Activated T-cell treated with anti-CD3 and anti-CD28 coated beads, Interleukin-2, amount 50 U/mL, for 24 hours (primary cell): ENCODE measurements around the gene DRC7.
"Not testable (repeated sequence)": the region's sequence is repeated elsewhere in the genome, so short reads cannot be mapped to it uniquely, and the experiment has no call there.

ENCODE experiments used
- DNase-seq: peaks from one replicate; pipeline ENCODE4 v3.0.0-alpha.2; 2020
- H3K27ac Mint-ChIP-seq: 2 replicates; pipeline ENCODE4 v1.8.0; 2020; ENCODE audit warnings: mild to moderate bottlenecking, mixed read lengths
- H3K27me3 Mint-ChIP-seq: 2 replicates; pipeline ENCODE4 v1.8.0; 2020; ENCODE audit warnings: mixed read lengths
- H3K36me3 Mint-ChIP-seq: 2 replicates; pipeline ENCODE4 v1.8.0; 2020; ENCODE audit warnings: low read depth, mixed read lengths
- H3K4me1 Mint-ChIP-seq: 2 replicates; pipeline ENCODE4 v1.8.0; 2020; ENCODE audit warnings: low read depth, mixed read lengths
- H3K4me3 Mint-ChIP-seq: 2 replicates; pipeline ENCODE4 v1.8.0; 2020; ENCODE audit warnings: mild to moderate bottlenecking, moderate library complexity, mixed read lengths
- H3K9me3 Mint-ChIP-seq: 2 replicates; pipeline ENCODE4 v1.8.0; 2020; ENCODE audit warnings: mixed read lengths

The DRC7 gene

DNA sequence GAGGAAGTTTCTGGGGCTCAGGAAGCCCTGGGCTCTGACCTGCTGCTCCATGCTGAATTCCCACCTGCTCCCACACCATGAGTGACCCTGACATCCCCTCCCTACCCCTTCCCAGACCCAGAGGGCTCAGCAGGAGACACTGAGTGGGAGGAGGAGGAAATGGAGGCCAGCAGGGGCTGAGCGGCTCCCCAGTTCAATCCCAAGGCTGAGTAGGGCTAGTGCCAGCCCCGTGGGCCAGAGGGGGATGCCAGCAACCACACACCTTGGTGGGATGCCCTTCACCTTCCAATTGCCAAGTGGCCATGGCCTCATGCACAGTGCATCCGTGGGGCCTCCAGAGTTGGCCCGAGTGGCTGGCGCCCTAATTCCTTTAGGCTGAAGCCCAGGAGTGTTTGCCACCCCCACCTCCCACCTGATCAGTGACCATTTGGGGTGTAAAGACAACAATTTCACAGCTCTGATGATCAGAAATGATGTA is 27.5 kb upstream of the DRC7 start:
- no peaks in the 10 kb centered on the region for H3K9me3 Mint-ChIP-seq
- H3K4me3 Mint-ChIP-seq = no peak overlapping the region
- DNase-seq = no peak
- H3K27ac Mint-ChIP-seq = no peak overlapping the region
- H3K36me3 Mint-ChIP-seq = no peaks in the 10 kb centered on the region
- H3K4me1 Mint-ChIP-seq = no peaks in the 10 kb centered on the region
- H3K27me3 Mint-ChIP-seq = no peaks in the 10 kb centered on the region

DNA sequence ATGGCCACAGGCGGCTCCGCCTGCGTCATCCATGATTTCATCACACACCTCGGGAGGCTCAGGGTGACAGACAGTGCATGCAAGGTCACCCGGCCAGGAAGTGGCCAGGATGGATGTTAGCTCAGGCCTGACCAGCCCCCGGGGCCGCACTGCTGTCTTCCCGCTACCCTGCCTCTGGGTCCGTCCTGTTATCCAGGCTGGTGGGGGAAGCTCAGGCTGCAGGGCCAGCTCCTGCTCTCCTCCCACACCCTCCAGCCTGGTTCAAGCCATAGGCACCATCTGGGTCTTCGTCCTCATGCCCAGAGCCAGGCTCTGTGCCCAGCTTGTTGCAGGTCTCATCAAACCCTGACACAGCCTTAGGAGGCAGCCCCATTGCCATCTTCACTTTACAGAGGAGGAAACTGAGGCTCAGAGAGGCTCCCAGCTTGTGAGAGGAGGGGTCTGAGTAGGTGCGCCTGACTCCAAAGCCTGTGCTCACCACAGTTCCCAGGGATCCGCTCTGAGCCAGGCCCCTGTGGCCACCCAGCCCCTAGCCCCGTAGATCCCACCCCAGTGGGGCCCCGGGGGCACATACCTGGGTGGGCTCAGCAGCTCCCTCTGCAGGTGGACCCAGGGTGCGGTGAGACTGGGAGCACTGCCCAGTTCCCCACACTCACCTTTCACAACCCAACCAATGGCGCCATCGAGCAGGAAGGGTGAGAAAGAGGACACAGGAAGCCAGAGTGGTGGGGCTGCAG is 26.9 kb upstream of the DRC7 start:
- no peaks in the 10 kb centered on the region for H3K9me3 Mint-ChIP-seq

DNA sequence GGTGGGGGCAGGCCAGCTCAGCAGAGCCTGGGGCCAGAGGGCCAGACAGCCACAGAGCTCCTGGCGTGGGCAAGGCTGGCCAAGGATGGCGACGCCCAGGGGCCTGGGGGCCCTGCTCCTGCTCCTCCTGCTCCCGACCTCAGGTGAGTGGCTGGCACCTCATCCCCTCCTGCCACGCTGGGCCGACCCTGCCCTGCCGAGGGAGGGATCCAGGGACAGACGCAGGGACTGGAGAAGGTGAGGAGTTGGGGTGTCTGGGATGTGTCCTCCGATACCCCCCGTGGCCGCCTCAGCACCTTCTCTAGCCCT is 26.4 kb upstream of the DRC7 start, which contains the start of gene ADGRG3:
Gene ADGRG3, plus strand, starts transcription at position 44 of the 309 bp plus-strand sequence. Its CDS starts 42 bp downstream, at position 86.
- H3K27me3 Mint-ChIP-seq = no peaks in the 10 kb centered on the region
- DNase-seq = no peak
- no peaks in the 10 kb centered on the region for H3K4me1 Mint-ChIP-seq
- no peaks in the 10 kb centered on the region for H3K36me3 Mint-ChIP-seq
- H3K9me3 Mint-ChIP-seq = no peaks in the 10 kb centered on the region
- no peak within 1 kb of the TSS for H3K4me3 Mint-ChIP-seq
- H3K27ac Mint-ChIP-seq = no peak within 1 kb of the TSS

More for the DNA sequence above, 26.9 kb upstream of the DRC7 start:
- no peaks in the 10 kb centered on the region for H3K36me3 Mint-ChIP-seq
- no peaks in the 10 kb centered on the region for H3K27me3 Mint-ChIP-seq
- H3K4me1 Mint-ChIP-seq = no peaks in the 10 kb centered on the region
- DNase-seq = no peak
- H3K4me3 Mint-ChIP-seq = no peak overlapping the region
- H3K27ac Mint-ChIP-seq = no peak overlapping the region

DNA sequence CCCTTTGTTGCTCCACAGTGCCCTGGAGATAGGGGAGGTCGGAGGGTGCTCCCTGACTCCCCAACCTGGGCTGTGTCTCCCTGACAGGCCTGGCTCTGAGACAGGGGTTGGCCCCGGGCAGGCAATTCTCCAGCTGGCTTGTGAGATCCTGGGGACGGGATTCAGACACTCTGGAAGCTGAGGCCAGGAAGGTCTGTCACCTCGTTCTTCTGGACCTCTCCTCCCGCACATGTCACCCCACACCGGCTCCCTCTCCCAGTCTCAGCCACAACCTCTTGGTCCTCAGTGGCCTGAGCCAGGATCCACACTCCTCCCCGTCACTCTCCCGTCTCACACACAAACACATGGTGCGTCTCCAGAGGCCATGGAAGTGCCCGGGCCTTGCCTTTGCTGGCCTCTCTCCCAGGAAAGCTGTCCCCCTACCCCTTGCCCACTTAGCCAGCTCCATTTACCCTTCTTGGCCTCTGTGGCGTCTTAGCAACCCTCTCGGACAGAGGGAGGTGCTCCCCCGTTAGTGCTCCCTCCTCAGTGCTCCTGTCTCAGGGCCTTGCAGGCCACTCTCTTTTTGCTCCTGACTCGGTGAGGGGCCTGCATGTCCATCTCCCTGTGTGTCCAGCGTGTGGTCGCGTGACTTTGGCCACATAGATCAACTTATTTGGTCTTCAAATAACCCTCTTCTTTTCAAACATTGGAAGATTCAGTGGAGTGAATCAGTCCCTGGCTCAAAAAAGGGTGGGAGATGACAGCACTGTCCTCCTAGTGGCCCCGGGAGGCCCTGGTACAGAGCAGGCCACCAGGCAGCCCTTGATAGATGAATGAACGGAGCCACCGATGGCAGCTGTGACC is 25.8 kb upstream of the DRC7 start:
- Mint-ChIP-seq H3K27me3 (no peaks in the 10 kb centered on the region), H3K9me3 (no peaks in the 10 kb centered on the region), H3K27ac (no peak overlapping the region), H3K36me3 (no peaks in the 10 kb centered on the region), H3K4me1 (no peaks in the 10 kb centered on the region), H3K4me3 (no peak overlapping the region)
- DNase-seq = no peak

DNA sequence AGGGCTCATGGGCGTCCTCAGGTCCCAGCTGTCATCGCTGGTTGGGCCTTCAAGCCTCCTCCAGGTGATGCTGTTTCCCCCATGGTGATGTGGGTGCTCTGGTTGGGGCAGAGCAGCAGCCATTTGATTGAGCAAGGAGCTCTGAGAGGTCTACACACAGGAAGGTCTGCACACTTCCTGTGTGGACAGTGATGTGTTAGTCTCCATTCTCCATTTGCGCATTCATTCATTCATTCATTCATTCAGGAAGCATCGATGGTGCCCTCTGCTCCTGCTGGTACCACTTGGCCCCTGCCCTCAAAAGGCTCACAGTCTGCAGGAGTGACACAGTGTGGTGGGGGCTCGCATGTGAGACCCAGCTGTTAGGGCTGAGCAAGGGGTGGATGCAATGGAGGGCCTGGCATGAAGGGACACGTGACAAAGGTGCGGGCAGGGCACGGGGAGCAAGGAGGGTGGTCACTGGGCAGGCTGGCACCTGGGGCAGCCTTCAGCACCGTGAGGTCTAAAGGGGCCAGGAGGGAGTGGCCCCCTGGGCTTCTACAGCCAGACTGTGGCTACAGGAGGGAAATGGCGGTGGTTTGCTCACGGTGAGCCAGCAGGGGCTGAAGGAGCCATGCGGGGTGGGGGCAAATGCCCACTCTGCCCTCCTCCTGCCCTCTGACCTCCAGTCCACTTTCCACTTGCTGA is 25.0 kb upstream of the DRC7 start:
- Mint-ChIP-seq H3K36me3 (no peaks in the 10 kb centered on the region), H3K27ac (no peak overlapping the region)

DNA sequence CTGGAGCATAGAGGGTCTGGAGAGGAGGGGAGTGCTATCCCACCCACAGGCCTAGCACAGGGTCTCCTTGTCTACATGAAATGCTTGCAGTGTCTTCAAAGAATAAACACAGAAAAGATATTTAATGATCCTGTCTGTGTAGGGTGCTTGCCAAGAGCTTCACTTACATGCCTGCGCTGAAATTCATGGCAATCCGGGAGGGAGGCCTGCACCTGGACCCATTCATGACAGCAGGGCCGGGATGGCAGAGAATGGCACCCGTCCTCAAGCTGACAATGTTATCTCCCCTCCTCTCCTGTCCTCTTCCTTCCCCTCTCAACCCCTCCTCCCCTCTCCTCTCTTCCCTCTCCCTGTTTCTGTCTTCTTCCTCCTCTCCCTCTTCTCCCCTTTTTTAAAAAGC is 24.4 kb upstream of the DRC7 start:
- Mint-ChIP-seq H3K4me1 (no peaks in the 10 kb centered on the region), H3K27ac (no peak overlapping the region), H3K36me3 (no peaks in the 10 kb centered on the region), H3K4me3 (no peak overlapping the region), H3K27me3 (no peaks in the 10 kb centered on the region), H3K9me3 (no peaks in the 10 kb centered on the region)
- DNase-seq = no peak

More for the DNA sequence above, 25.0 kb upstream of the DRC7 start:
- DNase-seq = no peak
- H3K4me1 Mint-ChIP-seq = no peaks in the 10 kb centered on the region
- H3K4me3 Mint-ChIP-seq = no peak overlapping the region
- no peaks in the 10 kb centered on the region for H3K9me3 Mint-ChIP-seq
- H3K27me3 Mint-ChIP-seq = no peaks in the 10 kb centered on the region

DNA sequence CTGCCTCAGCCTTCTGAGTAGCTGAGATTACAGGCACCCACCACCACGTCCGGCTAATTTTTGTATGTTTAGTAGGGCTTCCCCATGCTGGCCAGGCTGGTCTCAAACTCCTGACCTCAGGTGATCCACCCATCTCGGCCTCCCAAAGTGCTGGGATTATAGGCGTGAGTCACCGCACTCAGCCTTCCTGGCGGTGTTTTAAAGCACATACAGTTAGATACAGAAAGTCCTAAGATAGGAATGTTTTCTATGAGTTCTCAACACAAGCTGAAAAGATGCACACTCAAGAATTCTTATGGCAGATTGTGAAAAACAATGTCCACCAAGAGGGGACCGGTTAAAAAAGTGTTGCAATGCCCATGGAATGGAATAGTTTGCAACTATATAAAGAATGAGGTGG is 23.2 kb upstream of the DRC7 start:
- H3K27ac Mint-ChIP-seq, H3K36me3 Mint-ChIP-seq, H3K27me3 Mint-ChIP-seq, H3K4me1 Mint-ChIP-seq, H3K4me3 Mint-ChIP-seq, DNase-seq, H3K9me3 Mint-ChIP-seq: not testable (repeated sequence)

DNA sequence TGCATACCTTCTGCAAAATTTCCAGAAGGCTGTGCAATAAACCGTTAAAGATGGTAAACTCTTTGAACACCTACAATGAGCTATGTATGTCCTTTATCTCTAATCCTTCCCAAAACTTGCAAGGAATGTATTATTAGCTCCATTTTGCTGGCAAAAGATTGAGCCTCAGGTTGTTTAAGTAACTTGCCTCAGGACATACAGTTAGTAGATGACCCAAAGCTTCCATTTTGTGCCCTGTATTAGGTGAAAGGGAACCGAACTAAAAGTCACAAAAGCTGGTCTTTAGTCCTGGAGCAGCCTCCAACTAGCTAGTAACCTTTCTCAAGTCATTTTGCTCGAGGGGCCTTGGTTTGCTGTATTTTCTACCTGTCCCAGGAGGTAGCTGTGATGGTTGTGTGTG is 22.2 kb upstream of the DRC7 start:
- H3K36me3 Mint-ChIP-seq = no peaks in the 10 kb centered on the region
- H3K27ac Mint-ChIP-seq = no peak overlapping the region
- no peak overlapping the region for H3K4me3 Mint-ChIP-seq
- H3K27me3 Mint-ChIP-seq = no peaks in the 10 kb centered on the region
- H3K4me1 Mint-ChIP-seq = no peaks in the 10 kb centered on the region
- no peaks in the 10 kb centered on the region for H3K9me3 Mint-ChIP-seq
- no peak for DNase-seq

DNA sequence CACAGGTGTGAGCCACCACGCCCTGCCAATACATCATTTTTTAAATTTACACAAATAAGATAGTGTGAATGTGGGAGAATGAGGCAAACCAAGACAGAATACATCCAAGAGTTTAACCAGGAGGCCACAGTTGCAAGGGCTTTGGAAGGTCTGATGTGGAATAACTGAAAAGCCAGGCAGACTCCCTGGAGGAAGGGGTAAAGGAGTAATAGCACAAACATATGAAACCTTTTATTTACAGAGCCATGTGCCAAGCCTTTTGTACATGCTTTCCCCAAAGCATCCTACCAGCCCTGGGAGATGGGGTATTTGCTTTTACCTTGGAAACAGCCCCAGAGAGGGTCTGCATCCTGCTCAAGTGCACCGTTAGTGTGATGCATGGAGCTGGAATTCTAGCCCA is 21.8 kb upstream of the DRC7 start:
- Mint-ChIP-seq H3K36me3 (no peaks in the 10 kb centered on the region), H3K4me3 (no peak overlapping the region), H3K27me3 (no peaks in the 10 kb centered on the region), H3K9me3 (no peaks in the 10 kb centered on the region), H3K4me1 (no peaks in the 10 kb centered on the region), H3K27ac (no peak overlapping the region)
- DNase-seq = no peak

DNA sequence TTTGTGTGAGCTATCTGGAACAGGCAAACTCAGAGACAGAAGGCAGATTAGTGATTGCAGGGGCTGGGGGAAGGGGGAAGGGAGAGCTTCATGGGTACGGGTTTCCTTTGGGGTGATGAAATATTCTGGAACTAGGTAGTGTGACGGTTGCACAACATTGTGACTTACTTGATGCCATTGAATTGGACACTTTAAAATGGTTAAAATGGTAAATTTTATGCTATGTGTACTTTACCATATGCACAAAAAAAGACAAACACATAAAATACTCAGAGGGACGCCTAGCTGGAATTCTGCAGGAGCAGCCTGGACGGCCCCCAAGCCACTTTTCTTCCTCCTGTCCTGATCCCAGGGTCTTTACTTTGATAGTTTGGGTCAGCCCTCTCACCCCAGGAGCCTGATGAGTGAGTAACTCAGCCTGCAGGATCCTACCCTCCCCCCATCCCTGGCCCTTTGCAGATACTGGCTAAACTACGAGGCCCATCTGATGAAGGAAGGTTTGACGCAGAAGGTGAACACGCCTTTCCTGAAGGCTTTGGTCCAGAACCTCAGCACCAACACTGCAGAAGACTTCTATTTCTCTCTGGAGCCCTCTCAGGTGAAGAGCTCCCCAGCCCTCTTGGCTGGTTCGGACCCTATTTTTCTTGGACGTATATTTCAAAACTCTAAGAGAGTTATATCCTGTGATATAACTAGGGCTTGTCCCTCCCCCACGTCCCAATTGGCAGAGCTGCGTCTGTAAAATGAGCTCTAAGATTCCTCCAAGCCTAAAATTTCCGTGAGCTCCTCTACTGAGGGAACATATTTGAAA is 18.7 kb upstream of the DRC7 start:
- Mint-ChIP-seq H3K36me3 (no peaks in the 10 kb centered on the region), H3K4me1 (no peaks in the 10 kb centered on the region), H3K4me3 (no peak overlapping the region), H3K9me3 (no peaks in the 10 kb centered on the region), H3K27me3 (no peaks in the 10 kb centered on the region), H3K27ac (no peak overlapping the region)
- DNase-seq = no peak

DNA sequence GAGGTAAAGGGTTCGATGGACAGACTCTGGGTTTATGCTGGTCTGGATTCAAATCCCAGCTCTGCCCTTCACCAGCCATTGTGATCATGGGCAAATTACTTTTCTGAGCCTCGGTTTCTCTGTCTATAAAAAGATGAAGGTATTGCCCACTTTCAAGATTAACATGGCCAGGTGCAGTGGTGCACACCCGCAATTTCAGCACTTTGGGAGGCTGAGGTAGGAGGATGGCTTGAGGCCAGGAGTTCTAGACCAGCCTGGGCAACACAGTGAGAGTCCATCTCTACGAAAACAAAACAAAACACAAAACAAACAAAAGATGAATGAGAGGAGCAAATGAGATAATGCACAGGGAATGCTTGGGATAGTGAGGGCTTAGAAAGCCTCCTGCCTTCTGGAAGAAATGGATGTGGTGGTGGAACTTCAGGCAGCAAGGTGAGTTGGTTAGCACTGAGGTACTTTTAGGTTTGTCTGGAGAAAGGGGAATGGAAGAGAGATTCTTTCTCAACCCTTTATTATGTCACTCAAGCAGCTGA is 18.0 kb upstream of the DRC7 start:
- Mint-ChIP-seq H3K9me3 (no peaks in the 10 kb centered on the region), H3K4me1 (no peaks in the 10 kb centered on the region), H3K4me3 (no peak overlapping the region), H3K27ac (no peak overlapping the region), H3K27me3 (no peaks in the 10 kb centered on the region), H3K36me3 (no peaks in the 10 kb centered on the region)
- no peak for DNase-seq

DNA sequence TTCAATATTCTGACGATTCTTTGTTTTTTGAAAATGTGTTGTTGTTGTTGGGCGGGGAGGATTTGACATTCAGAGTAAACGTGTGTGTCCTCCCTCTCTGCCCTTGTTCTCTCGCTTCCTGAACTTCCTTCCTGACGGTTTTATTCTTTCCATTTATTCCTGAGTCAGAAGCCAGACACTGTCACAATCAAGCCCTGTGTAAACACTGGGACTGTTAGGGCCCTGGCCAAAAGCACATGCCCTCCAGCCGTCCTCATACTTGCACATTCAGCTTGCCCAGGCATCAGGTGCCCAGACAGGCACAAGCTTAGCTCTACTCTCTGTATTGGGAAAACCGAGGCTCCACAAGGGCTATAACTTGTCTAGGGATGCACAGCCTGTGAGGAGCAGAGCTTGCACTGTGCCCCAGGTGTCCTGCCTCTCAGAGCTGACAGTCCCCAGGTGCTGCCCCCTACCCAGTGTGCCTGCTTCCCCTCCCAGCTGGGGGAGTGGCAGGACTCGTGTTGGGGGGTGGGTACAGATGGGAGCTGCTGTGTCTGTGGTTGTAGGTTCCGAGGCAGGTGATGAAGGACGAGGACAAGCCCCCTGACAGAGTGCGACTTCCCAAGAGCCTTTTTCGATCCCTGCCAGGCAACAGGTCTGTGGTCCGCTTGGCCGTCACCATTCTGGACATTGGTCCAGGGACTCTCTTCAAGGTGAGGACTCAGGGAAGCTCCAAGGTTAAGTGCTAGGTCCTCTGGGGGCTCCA is 16.8 kb upstream of the DRC7 start:
- Mint-ChIP-seq H3K9me3 (no peaks in the 10 kb centered on the region), H3K36me3 (no peaks in the 10 kb centered on the region), H3K27ac (no peak overlapping the region), H3K27me3 (no peaks in the 10 kb centered on the region), H3K4me1 (no peaks in the 10 kb centered on the region), H3K4me3 (no peak overlapping the region)
- DNase-seq = no peak

DNA sequence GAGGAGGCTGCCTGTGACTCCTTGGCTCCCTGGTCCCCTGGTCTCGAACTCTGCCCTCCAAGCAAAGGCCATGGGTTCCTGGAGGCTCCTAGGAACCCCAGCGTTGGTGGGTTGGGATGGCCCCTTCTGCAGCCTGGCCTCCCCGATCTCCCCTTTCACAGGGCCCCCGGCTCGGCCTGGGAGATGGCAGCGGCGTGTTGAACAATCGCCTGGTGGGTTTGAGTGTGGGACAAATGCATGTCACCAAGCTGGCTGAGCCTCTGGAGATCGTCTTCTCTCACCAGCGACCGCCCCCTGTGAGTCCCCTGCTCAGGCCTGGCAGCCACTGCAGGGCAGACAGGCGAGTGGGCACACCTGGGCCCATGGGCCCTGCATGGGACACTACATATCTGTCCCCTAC is 15.6 kb upstream of the DRC7 start:
- no peak overlapping the region for H3K4me3 Mint-ChIP-seq
- no peaks in the 10 kb centered on the region for H3K36me3 Mint-ChIP-seq
- DNase-seq = no peak

More for the DNA sequence above, 15.6 kb upstream of the DRC7 start:
- Mint-ChIP-seq H3K9me3 (no peaks in the 10 kb centered on the region), H3K27me3 (no peaks in the 10 kb centered on the region), H3K27ac (no peak overlapping the region), H3K4me1 (no peaks in the 10 kb centered on the region)
